ENCODE results near the gene B4GALNT4.
"Not testable (repeated sequence)": the region's sequence is repeated elsewhere in the genome, so short reads cannot be mapped to it uniquely, and the experiment has no call there.

DNA sequence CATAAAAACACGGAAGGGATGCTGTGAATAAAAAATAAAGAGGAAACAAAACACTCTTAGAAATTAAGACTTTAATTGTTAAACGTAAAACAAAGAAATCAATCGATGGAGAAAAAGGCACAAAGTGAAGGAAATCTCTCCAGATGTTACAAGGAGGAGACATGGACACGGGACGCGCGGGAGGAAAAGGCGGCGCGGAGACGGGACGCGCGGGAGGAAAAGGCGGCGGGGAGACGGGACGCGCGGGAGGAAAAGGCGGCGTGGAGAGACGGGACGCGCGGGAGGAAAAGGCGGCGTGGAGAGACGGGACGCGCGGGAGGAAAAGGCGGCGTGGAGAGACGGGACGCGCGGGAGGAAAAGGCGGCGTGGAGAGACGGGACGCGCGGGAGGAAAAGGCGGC is 55.5 kb downstream of the B4GALNT4 start:
- not testable (repeated sequence) for TF ChIP-seq CTCF, EP300, POLR2A (IDR thresholded peaks at IDR 0.05)
